ENCODE data around the gene RIMBP2. TPM values are rescaled to one million over a fixed set of nuclear protein-coding genes. Genes with fewer than 3 reads are reported as not detected.

RIMBP2 gene
- polyA plus RNA-seq, 1 donor (not counting 4 experiments of a cell fraction or from before 2014, with no cell fraction given), result 0.16 TPM

GRCh38 chr12:130405332-130405731 is 310.8 kb downstream of the RIMBP2 start:
- Histone ChIP-seq H3K27ac (ENCODE audit: control insufficient read depth, insufficient read depth, low read length) (no peak overlapping the region), H3K9ac (ENCODE audit: control insufficient read depth, extremely low read depth, insufficient read depth, low read length) (no peak overlapping the region), H3K9me3 (ENCODE audit: control insufficient read depth, low read depth, low read length) (no peaks in the 10 kb centered on the region), H3K79me2 (ENCODE audit: control insufficient read depth, insufficient read depth, low read length) (no peaks in the 10 kb centered on the region), H3K4me1 (ENCODE audit: control insufficient read depth, extremely low read depth, insufficient read depth, low read length) (no peaks in the 10 kb centered on the region), H3K9me1 (ENCODE audit: control insufficient read depth, extremely low read depth, insufficient read depth, low read length) (no peaks in the 10 kb centered on the region), H3K4me3 (ENCODE audit: control insufficient read depth in 2 of 3, extremely low read depth in 1 of 3, insufficient read depth in 2 of 3, low read depth in 1 of 3, low read length in 3 of 3) (no peak overlapping the region), H2AFZ (ENCODE audit: control insufficient read depth, low read length) (no peak overlapping the region), H3K4me2 (ENCODE audit: control insufficient read depth, extremely low read depth, insufficient read depth, low read depth, low read length) (no peak overlapping the region), H4K20me1 (ENCODE audit: control insufficient read depth, extremely low read depth, insufficient read depth, low read length) (no peaks in the 10 kb centered on the region), H3K27me3 (ENCODE audit: control insufficient read depth, extremely low read depth, insufficient read depth, low read length) (no peaks in the 10 kb centered on the region), H3K36me3 (ENCODE audit: control insufficient read depth in 2 of 2, extremely low read depth in 1 of 2, insufficient read depth in 2 of 2, low read length in 2 of 2) (no peaks in the 10 kb centered on the region)
- dilution Hi-C loops (cut with MboI; ENCODE audit: extremely low pct_ligation_motif_present, low sequenced_read_pairs), result no loop called here
- TF ChIP-seq EZH2 (IDR thresholded peaks at IDR 0.05; ENCODE audit: low read length), result no peak
- TF ChIP-seq, protein P1, sequence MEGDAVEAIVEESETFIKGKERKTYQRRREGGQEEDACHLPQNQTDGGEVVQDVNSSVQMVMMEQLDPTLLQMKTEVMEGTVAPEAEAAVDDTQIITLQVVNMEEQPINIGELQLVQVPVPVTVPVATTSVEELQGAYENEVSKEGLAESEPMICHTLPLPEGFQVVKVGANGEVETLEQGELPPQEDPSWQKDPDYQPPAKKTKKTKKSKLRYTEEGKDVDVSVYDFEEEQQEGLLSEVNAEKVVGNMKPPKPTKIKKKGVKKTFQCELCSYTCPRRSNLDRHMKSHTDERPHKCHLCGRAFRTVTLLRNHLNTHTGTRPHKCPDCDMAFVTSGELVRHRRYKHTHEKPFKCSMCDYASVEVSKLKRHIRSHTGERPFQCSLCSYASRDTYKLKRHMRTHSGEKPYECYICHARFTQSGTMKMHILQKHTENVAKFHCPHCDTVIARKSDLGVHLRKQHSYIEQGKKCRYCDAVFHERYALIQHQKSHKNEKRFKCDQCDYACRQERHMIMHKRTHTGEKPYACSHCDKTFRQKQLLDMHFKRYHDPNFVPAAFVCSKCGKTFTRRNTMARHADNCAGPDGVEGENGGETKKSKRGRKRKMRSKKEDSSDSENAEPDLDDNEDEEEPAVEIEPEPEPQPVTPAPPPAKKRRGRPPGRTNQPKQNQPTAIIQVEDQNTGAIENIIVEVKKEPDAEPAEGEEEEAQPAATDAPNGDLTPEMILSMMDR (optimal IDR thresholded peaks at IDR 0.05 in 1 of 3, IDR thresholded peaks at IDR 0.05 in 1 of 3, conservative IDR thresholded peaks at IDR 0.05 in 1 of 3; ENCODE audit: extremely low read depth in 1 of 3, insufficient read depth in 2 of 3, low read length in 3 of 3), result no peak
- DNase-seq (ENCODE audit: low read depth, low spot score) (no peak), FAIRE-seq (no peak)

DNA sequence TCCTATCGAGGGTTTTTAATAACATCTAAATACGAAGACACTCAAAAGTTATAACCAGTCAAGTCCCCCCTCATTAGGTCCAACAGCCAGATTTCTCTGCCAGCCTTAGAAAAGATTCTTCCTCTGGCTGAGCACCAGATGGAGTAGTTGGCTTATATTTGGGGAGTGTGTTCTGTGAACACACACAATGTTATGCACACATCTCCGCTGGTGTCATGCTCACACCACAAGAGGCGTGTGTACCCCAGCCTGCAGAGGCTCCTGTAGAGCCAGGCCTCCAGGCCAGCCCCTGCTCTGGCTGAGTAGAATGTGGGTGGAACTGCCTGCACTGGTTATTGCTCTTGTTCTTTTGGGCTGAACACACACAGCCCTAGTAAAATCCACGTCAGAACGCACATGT is 314.4 kb downstream of the RIMBP2 start:
- TF ChIP-seq EZH2 (IDR thresholded peaks at IDR 0.05; ENCODE audit: low read length), result no peak
- TF ChIP-seq, protein P1 (optimal IDR thresholded peaks at IDR 0.05 in 1 of 3, IDR thresholded peaks at IDR 0.05 in 1 of 3, conservative IDR thresholded peaks at IDR 0.05 in 1 of 3; ENCODE audit: extremely low read depth in 1 of 3, insufficient read depth in 2 of 3, low read length in 3 of 3), result peak in 1 of 3 experiments; percentile 17
- Histone ChIP-seq H3K27me3 (ENCODE audit: control insufficient read depth, extremely low read depth, insufficient read depth, low read length) (no peaks in the 10 kb centered on the region), H3K9ac (ENCODE audit: control insufficient read depth, extremely low read depth, insufficient read depth, low read length) (no peak overlapping the region)

More for the DNA sequence above, 314.4 kb downstream of the RIMBP2 start:
- no peaks in the 10 kb centered on the region for H3K4me1 ChIP-seq (ENCODE audit: control insufficient read depth, extremely low read depth, insufficient read depth, low read length)
- H3K4me2 ChIP-seq (ENCODE audit: control insufficient read depth, extremely low read depth, insufficient read depth, low read depth, low read length), result no peak overlapping the region
- H3K9me3 ChIP-seq (ENCODE audit: control insufficient read depth, low read depth, low read length), result no peaks in the 10 kb centered on the region
- dilution Hi-C loops (cut with MboI; ENCODE audit: extremely low pct_ligation_motif_present, low sequenced_read_pairs), result no loop called here
- no peaks in the 10 kb centered on the region for H3K79me2 ChIP-seq (ENCODE audit: control insufficient read depth, insufficient read depth, low read length)
- no peaks in the 10 kb centered on the region for H3K9me1 ChIP-seq (ENCODE audit: control insufficient read depth, extremely low read depth, insufficient read depth, low read length)
- H3K4me3 ChIP-seq (ENCODE audit: control insufficient read depth in 2 of 3, extremely low read depth in 1 of 3, insufficient read depth in 2 of 3, low read depth in 1 of 3, low read length in 3 of 3), result no peak overlapping the region
- H3K27ac ChIP-seq (ENCODE audit: control insufficient read depth, insufficient read depth, low read length), result no peak overlapping the region
- no peaks in the 10 kb centered on the region for H3K36me3 ChIP-seq (ENCODE audit: control insufficient read depth in 2 of 2, extremely low read depth in 1 of 2, insufficient read depth in 2 of 2, low read length in 2 of 2)
- no peak for DNase-seq (ENCODE audit: low read depth, low spot score)
- no peak for FAIRE-seq
- H4K20me1 ChIP-seq (ENCODE audit: control insufficient read depth, extremely low read depth, insufficient read depth, low read length), result no peaks in the 10 kb centered on the region
- no peak overlapping the region for H2AFZ ChIP-seq (ENCODE audit: control insufficient read depth, low read length)
